ENCODE results near the gene HBEGF. TPM values are rescaled to one million over a fixed set of nuclear protein-coding genes. Genes with fewer than 3 reads are reported as not detected.
"Not testable (repeated sequence)": the region's sequence is repeated elsewhere in the genome, so short reads cannot be mapped to it uniquely, and the experiment has no call there.

Gene HBEGF
- total and polyA plus RNA-seq, 2 experiments from 2014 or later, result 4.9 to 9.5 TPM

DNA sequence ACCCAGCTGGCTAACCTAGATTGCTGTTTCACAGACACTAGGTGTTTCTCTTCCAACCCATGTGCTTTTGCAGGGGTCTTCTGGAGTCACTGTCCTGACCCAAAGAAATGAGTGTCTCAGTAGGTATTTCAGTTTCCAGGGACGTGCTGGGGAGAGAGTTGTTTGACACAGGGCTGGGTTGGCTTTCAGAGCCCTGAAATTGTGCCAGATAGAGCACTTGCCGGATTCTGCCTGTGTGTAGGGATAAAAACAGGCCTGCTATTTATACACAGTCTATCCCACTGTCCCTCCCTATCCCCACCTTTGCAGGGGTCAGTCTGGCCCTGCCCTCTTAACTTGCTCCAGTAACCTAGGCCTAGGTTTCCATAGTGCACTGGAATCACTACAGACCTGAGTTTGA, 957 bp upstream of the HBEGF start:
- Histone ChIP-seq H3K36me3 (ENCODE audit: low read depth) (no peaks in the 10 kb centered on the region), H3K9me2 (ENCODE audit: insufficient read depth) (no peaks in the 10 kb centered on the region), H3K27me3 (replicated peaks; ENCODE audit: insufficient read depth) (no peaks in the 10 kb centered on the region), H3K4me1 (ENCODE audit: insufficient read depth) (peaks cover 17% of the 10 kb centered on the region), H2AFZ (no peak overlapping the region), H3K9me3 (ENCODE audit: low read depth) (no peaks in the 10 kb centered on the region), H4K20me1 (ENCODE audit: insufficient read depth) (no peaks in the 10 kb centered on the region), H3K4me2 (ENCODE audit: unreplicated experiment) (no peak overlapping the region), H3K4me3 (no peak overlapping the region), H3K79me2 (ENCODE audit: insufficient read depth) (peaks cover 14% of the 10 kb centered on the region), H3F3A (ENCODE audit: insufficient read depth) (no peaks in the 10 kb centered on the region), H3K27ac (no peak overlapping the region), H3K9ac (no peak overlapping the region)
- no peak for DNase-seq
- in situ Hi-C loops (cut with MboI), result no loop called here
- TF ChIP-seq EZH2 (IDR thresholded peaks at IDR 0.05; ENCODE audit: insufficient read depth, poor library complexity, severe bottlenecking), result no peak
- TF ChIP-seq EZH2phosphoT487 (IDR thresholded peaks at IDR 0.05; ENCODE audit: insufficient read depth, low read depth), result no peak
- WGBS, 2 experiments (ENCODE audit: low coverage in 1 of 2, low lambda C conversion rate in 2 of 2, missing lambda C conversion rate in 2 of 2), result 76 to 83% methylated on average over 2 of the region's 2 CpGs

DNA sequence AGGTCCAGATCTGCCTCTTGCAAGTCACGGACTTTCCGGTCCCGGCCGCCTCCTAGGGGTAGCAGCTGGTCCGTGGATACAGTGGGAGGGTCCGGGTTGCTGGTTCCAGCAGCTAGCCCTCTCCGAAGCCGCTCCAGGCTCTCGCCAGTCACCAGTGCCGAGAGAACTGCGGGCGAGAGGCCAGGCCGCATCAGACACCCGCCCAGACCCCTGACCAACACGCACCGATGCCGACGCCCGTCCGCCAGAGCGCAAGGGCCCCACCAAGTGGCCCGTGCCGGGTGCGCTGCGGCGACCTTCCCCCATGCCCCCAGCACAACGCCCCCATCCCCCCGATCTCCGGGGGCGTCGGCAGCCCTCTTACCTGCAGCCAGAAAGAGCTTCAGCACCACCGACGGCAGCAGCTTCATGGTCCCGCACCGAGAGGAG, 470 bp downstream of the HBEGF start:
- Histone ChIP-seq H3K9ac (peak overlapping the region; percentile 73), H4K20me1 (ENCODE audit: insufficient read depth) (no peaks in the 10 kb centered on the region), H3K79me2 (ENCODE audit: insufficient read depth) (peaks cover 14% of the 10 kb centered on the region), H3K36me3 (ENCODE audit: low read depth) (no peaks in the 10 kb centered on the region), H3K27ac (no peak overlapping the region), H3K4me1 (ENCODE audit: insufficient read depth) (peaks cover 17% of the 10 kb centered on the region), H3K4me3 (peak overlapping the region; percentile 78), H3K9me3 (ENCODE audit: low read depth) (no peaks in the 10 kb centered on the region), H2AFZ (peak overlapping the region; percentile 77), H3F3A (ENCODE audit: insufficient read depth) (peaks cover 4% of the 10 kb centered on the region; the same call in 1 of the 2 replicates), H3K27me3 (replicated peaks; ENCODE audit: insufficient read depth) (no peaks in the 10 kb centered on the region), H3K4me2 (ENCODE audit: unreplicated experiment) (peak overlapping the region; percentile 85), H3K9me2 (ENCODE audit: insufficient read depth) (no peaks in the 10 kb centered on the region)
- in situ Hi-C loops (cut with MboI), result no loop called here
- TF ChIP-seq EZH2phosphoT487 (IDR thresholded peaks at IDR 0.05; ENCODE audit: insufficient read depth, low read depth) (no peak), EZH2 (IDR thresholded peaks at IDR 0.05; ENCODE audit: insufficient read depth, poor library complexity, severe bottlenecking) (no peak)
- peak; percentile 83 for DNase-seq
- WGBS, 2 experiments (ENCODE audit: low coverage in 1 of 2, low lambda C conversion rate in 2 of 2, missing lambda C conversion rate in 2 of 2), result 0 to 1% methylated on average over 34 to 35 of the region's 35 CpGs

DNA sequence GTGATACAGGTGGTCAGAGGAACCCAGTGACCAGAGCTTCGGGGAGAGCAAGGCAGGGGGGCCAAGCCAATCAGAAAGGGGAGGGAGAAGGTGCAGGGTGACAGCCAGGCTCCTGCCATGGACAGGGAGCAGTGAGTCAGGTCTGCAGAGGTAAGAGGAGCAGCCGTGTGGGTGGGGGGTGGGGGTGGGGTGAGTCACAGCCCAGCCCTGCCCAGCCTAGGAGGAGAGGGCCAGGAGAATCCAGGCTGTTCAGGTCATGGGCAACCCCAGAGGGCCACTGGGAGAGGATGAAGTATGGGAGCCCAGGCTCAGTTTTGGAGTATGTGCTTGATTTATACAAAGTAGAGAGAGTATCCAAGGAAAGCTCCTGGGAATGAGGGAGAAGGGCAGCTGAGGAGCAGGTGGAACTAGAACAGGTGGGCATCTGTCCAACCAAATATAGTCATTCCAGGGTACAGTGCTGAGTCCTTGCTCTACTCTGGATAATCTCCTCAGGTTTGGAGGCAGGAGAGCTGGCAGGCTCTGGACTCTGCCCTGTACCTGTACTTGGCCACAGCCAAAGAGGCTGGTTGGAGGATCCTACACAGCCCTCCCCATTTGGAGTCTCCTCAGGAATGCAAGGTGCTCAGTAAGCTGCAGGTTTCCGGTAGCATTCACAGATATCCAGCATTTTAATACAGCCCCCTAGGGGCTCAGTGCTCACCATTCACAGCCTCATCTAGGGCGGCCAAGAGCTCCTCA, 1.6 kb downstream of the HBEGF start:
- Histone ChIP-seq H3K36me3 (ENCODE audit: low read depth) (no peaks in the 10 kb centered on the region), H3K4me2 (ENCODE audit: unreplicated experiment) (peak overlapping the region; percentile 85), H3K27ac (no peak overlapping the region), H3K27me3 (replicated peaks; ENCODE audit: insufficient read depth) (no peaks in the 10 kb centered on the region), H3K9ac (peak overlapping the region; percentile 73; the same call in 1 of the 2 replicates), H4K20me1 (ENCODE audit: insufficient read depth) (no peaks in the 10 kb centered on the region), H2AFZ (no peak overlapping the region), H3K9me2 (ENCODE audit: insufficient read depth) (no peaks in the 10 kb centered on the region), H3K4me1 (ENCODE audit: insufficient read depth) (peaks cover 17% of the 10 kb centered on the region), H3K79me2 (ENCODE audit: insufficient read depth) (peaks cover 14% of the 10 kb centered on the region), H3K9me3 (ENCODE audit: low read depth) (no peaks in the 10 kb centered on the region), H3K4me3 (peak overlapping the region; percentile 78), H3F3A (ENCODE audit: insufficient read depth) (peaks cover 14% of the 10 kb centered on the region; the same call in 1 of the 2 replicates)
- no peak for TF ChIP-seq EZH2phosphoT487 (IDR thresholded peaks at IDR 0.05; ENCODE audit: insufficient read depth, low read depth)
- no peak for TF ChIP-seq EZH2 (IDR thresholded peaks at IDR 0.05; ENCODE audit: insufficient read depth, poor library complexity, severe bottlenecking)
- DNase-seq, result peak; percentile 60
- 69 to 98% methylated on average over 3 to 4 of the region's 4 CpGs for WGBS, 2 experiments (ENCODE audit: low coverage in 1 of 2, low lambda C conversion rate in 2 of 2, missing lambda C conversion rate in 2 of 2)
- in situ Hi-C loops (cut with MboI), result no loop called here

DNA sequence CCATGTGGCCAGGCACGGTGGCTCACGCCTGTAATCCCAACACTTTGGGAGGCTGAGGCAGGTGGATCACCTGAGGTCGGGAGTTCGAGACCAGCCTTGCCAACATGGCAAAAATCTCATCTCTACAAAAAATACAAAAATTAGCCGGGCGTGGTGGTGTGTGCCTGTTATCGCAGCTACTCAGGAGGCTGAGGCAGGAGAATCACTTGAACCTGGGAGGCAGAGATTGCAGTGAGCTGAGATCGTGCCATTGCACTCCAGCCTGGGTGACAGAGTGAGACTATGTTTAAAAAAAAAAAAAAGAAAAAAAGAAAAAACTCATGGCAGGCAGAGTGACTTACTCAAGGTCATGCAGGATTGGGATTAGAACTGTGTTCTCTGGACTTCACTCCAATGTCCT, 2.6 kb downstream of the HBEGF start:
- H3K27me3 ChIP-seq (replicated peaks; ENCODE audit: insufficient read depth); H3K4me2 ChIP-seq (ENCODE audit: unreplicated experiment); H3K9ac ChIP-seq; H3K9me3 ChIP-seq (ENCODE audit: low read depth); H3K36me3 ChIP-seq (ENCODE audit: low read depth); H3K9me2 ChIP-seq (ENCODE audit: insufficient read depth); H4K20me1 ChIP-seq (ENCODE audit: insufficient read depth); DNase-seq; in situ Hi-C loops (cut with MboI); H2AFZ ChIP-seq; H3K4me3 ChIP-seq; H3K27ac ChIP-seq: not testable (repeated sequence)
- H3F3A ChIP-seq (ENCODE audit: insufficient read depth), result peaks cover 22% of the 10 kb centered on the region
- H3K79me2 ChIP-seq (ENCODE audit: insufficient read depth), result peaks cover 14% of the 10 kb centered on the region
- whole genome bisulfite sequencing, 2 experiments (ENCODE audit: low coverage in 1 of 2, low lambda C conversion rate in 2 of 2, missing lambda C conversion rate in 2 of 2), result 96 to 99% methylated on average over 8 of the region's 8 CpGs
- H3K4me1 ChIP-seq (ENCODE audit: insufficient read depth), result peaks cover 18% of the 10 kb centered on the region

All from GM23248 (cell line).